Progenitor cell of endocrine pancreas (in vitro differentiated cells): ENCODE measurements around the gene SLFN12L. TPM values are rescaled to one million over a fixed set of nuclear protein-coding genes. Genes with fewer than 3 reads are reported as not detected.

ENCODE experiments used
- DNase-seq: peaks from one replicate; pipeline ENCODE4 v3.0.0; 2021; ENCODE audit warnings: low spot score; ENCODE audit not compliant: unreplicated experiment
- H3K27ac Mint-ChIP-seq: 2 replicates; pipeline ENCODE4 v1.8.0; 2021; ENCODE audit warnings: mild to moderate bottlenecking, moderate library complexity, mixed read lengths
- H3K27me3 Mint-ChIP-seq: 2 replicates; pipeline ENCODE4 v1.8.0; 2021; ENCODE audit warnings: mixed read lengths
- H3K36me3 Mint-ChIP-seq: 2 replicates; pipeline ENCODE4 v1.8.0; 2022; ENCODE audit warnings: mixed read lengths; ENCODE audit not compliant: insufficient read depth
- H3K4me1 Mint-ChIP-seq: 2 replicates; pipeline ENCODE4 v1.8.0; 2021; ENCODE audit warnings: low read depth, mixed read lengths
- H3K4me3 Mint-ChIP-seq: 2 replicates; pipeline ENCODE4 v1.8.0; 2021; ENCODE audit warnings: low read depth, mild to moderate bottlenecking, moderate library complexity, mixed read lengths
- H3K9me3 Mint-ChIP-seq: 2 replicates; pipeline ENCODE4 v1.8.0; 2021; ENCODE audit warnings: low read depth, mixed read lengths
- CTCF ChIP-seq: fragments of 200-600 bp; sonication (generic); IDR thresholded peaks from one replicate; pipeline ENCODE4 v1.5.0; 2021; ENCODE audit warnings: antibody characterized with exemption, mild to moderate bottlenecking; ENCODE audit not compliant: unreplicated experiment
- total RNA-seq: library from RNA; stranded (reverse); gene quantifications from 2 replicates; pipeline ENCODE4 v1.2.1, GENCODE V29; 2021

The SLFN12L gene
- total RNA-seq, 1 donor from 2014 or later: not detected

DNA sequence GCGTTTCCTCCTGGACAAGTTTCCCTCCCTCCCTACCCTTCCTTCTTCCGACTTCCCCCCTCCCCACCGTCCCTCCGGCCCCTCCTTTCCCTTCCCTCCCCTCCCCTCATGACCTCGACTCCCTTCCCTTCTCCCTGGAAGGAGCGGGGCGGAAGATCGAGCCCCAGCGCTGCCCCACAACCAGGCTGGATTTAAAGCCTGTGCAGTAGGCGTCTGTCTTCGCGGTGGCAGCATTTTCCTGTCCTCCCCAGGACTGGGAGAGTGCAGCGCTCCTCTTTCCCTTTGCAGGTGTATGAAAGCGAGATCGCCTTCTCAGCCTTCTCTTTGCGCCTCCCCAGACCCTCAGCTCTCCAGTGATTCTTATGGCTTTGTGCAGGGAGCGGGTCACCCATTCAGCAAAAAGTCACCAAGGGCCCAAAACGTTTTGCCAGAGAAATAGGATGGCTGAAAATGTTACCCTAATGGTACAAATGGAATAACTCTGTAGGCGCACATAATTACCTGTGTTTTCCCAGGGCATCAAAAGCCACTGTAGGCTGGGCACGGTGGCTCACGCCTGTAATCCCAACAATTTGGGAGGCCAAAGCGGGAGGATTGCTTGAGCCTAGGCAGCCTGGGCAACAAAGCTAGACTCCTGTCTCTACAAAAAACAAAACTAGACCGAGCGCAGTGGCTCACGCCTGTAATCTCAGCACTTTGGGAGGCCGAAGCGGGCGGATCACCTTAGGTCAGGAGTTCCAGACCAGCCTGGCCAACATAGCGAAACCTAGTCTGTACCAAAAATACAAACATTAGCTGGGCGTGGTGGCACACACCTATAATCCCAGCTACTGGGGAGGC, 40.8 kb downstream of the SLFN12L start:
- no peaks in the 10 kb centered on the region for H3K4me1 Mint-ChIP-seq

GRCh38 chr17:35493040-35493439, 44.4 kb downstream of the SLFN12L start:
- DNase-seq: no peak
- Mint-ChIP-seq H3K4me3 (no peak overlapping the region), H3K27me3 (peaks cover 93% of the 10 kb centered on the region), H3K4me1 (no peaks in the 10 kb centered on the region), H3K9me3 (no peaks in the 10 kb centered on the region), H3K27ac (no peak overlapping the region), H3K36me3 (no peaks in the 10 kb centered on the region)
- TF ChIP-seq CTCF: no peak

More for the DNA sequence above, 40.8 kb downstream of the SLFN12L start:
- Mint-ChIP-seq H3K27ac (no peak overlapping the region), H3K27me3 (peaks cover 87% of the 10 kb centered on the region), H3K36me3 (peaks cover 1% of the 10 kb centered on the region), H3K9me3 (peaks cover 5% of the 10 kb centered on the region), H3K4me3 (no peak overlapping the region)
- no peak for TF ChIP-seq CTCF
- DNase-seq: no peak

DNA sequence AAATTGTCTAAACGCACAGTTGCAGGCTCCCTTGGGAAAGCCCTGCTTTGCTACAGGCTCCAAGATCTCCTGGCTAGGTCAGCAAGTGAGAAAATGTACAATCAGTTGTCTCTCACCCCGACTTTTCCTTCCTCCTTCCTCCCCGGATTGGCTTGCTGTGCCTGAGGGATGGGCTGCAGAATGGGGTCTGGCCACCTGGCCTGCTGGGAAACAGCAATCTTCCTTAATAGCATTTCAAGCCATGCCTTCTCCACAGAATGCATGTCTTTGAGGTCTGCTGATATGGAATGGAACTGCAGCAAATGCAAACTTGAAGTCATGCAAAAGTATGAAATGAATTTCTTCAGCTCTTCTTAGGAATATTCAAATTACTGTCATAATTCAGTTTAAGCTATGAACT, 46.1 kb downstream of the SLFN12L start:
- H3K36me3 Mint-ChIP-seq: no peaks in the 10 kb centered on the region
- no peak for DNase-seq
- no peaks in the 10 kb centered on the region for H3K9me3 Mint-ChIP-seq
- no peak overlapping the region for H3K4me3 Mint-ChIP-seq
- no peak for TF ChIP-seq CTCF
- H3K27ac Mint-ChIP-seq: no peak overlapping the region
- H3K27me3 Mint-ChIP-seq: peaks cover 94% of the 10 kb centered on the region
- no peaks in the 10 kb centered on the region for H3K4me1 Mint-ChIP-seq

- TF ChIP-seq CTCF: no peak
- H3K27me3 Mint-ChIP-seq: peaks cover 95% of the 10 kb centered on the region
- H3K4me3 Mint-ChIP-seq: no peak overlapping the region
- no peak for DNase-seq
- H3K9me3 Mint-ChIP-seq: no peaks in the 10 kb centered on the region
- no peaks in the 10 kb centered on the region for H3K4me1 Mint-ChIP-seq
- H3K27ac Mint-ChIP-seq: no peak overlapping the region
- H3K36me3 Mint-ChIP-seq: no peaks in the 10 kb centered on the region
Observed at GRCh38 chr17:35489944-35490343, 47.5 kb downstream of the SLFN12L start.

- Mint-ChIP-seq H3K9me3 (no peaks in the 10 kb centered on the region), H3K36me3 (no peaks in the 10 kb centered on the region), H3K4me1 (no peaks in the 10 kb centered on the region), H3K27me3 (peaks cover 95% of the 10 kb centered on the region), H3K4me3 (no peak overlapping the region), H3K27ac (no peak overlapping the region)
- DNase-seq: no peak
- no peak for TF ChIP-seq CTCF
Observed at GRCh38 chr17:35488991-35489390, 48.5 kb downstream of the SLFN12L start.
